ENCODE data around the gene MYH2.

DNA sequence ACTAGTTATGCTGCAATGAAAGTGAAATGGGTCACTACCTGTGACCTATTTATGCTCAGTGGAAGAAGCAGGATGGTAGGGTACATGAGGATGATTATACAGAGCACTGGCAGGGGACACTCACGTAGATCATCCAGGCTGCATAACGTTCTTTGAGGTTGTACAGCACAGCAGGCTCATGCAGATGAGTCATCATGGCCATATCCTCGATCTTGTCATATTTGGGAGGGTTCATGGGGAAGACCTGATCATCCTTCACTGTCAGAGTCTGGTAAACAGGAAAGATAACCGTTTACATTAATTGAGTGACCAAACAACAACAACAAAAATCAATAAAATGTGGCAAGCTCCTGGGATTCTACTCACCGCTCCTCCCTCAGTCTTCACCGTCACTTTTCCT is 2.1 kb downstream of the MYH2 start:
- TF ChIP-seq CTCF (IDR thresholded peaks at IDR 0.05; ENCODE audit: low read depth, low read length) = no peak
- no peak for TF ChIP-seq POLR2A (IDR thresholded peaks at IDR 0.05; ENCODE audit: extremely low read depth, insufficient read length)
